ENCODE measurements around the gene AGPAT1. TPM values are rescaled to one million over a fixed set of nuclear protein-coding genes. Genes with fewer than 3 reads are reported as not detected.

The AGPAT1 gene
- polyA plus RNA-seq, 1 experiment: 158 TPM

DNA sequence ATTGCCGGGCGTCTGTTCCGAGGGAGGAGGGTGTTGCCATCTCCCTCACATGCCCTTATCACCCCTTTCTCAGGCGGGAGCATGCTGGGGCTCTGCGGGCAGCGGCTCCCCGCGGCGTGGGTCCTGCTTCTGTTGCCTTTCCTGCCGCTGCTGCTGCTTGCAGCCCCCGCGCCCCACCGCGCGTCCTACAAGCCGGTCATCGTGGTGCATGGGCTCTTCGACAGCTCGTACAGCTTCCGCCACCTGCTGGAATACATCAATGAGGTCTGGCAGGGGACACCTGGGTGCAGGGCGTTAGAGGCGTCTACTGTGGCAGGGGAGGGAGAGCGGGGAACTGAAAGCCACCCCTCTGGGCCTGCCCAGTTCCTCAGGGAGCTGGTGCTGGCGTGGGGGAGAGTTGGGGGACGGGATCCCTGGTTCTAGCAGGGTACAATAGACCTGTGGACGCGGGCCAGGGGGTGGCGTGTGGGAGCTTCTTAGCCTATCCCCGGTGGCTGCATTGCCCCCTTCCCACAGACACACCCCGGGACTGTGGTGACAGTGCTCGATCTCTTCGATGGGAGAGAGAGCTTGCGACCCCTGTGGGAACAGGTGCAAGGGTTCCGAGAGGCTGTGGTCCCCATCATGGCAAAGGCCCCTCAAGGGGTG is 21.2 kb downstream of the AGPAT1 start:
- no peaks in the 10 kb centered on the region for H3K27me3 ChIP-seq (ENCODE audit: control insufficient read depth, insufficient read depth, low read length)
- ChIA-PET POLR2A (interaction anchor here (0.6 kb wide), 1 partner anchor 11 kb away, joined by 3 read pairs; no protein-coding TSS in a partner anchor), CTCF (interaction anchor here (0.7 to 1.2 kb wide), 8 partner anchors 24 to 180 kb away, joined by 3 to 12 read pairs (median 3); partner anchors contain the start of genes ATF6B and FKBPL)
- H3K4me3 ChIP-seq (ENCODE audit: low read depth, low read length): peak overlapping the region; percentile 71
- TF ChIP-seq, protein P1, sequence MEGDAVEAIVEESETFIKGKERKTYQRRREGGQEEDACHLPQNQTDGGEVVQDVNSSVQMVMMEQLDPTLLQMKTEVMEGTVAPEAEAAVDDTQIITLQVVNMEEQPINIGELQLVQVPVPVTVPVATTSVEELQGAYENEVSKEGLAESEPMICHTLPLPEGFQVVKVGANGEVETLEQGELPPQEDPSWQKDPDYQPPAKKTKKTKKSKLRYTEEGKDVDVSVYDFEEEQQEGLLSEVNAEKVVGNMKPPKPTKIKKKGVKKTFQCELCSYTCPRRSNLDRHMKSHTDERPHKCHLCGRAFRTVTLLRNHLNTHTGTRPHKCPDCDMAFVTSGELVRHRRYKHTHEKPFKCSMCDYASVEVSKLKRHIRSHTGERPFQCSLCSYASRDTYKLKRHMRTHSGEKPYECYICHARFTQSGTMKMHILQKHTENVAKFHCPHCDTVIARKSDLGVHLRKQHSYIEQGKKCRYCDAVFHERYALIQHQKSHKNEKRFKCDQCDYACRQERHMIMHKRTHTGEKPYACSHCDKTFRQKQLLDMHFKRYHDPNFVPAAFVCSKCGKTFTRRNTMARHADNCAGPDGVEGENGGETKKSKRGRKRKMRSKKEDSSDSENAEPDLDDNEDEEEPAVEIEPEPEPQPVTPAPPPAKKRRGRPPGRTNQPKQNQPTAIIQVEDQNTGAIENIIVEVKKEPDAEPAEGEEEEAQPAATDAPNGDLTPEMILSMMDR (IDR thresholded peaks at IDR 0.05; ENCODE audit: insufficient read depth, low read depth, low read length): peak; percentile 67
- peaks cover 7% of the 10 kb centered on the region for H3K36me3 ChIP-seq (ENCODE audit: control insufficient read depth, insufficient read depth, low read length)
- no peak for DNase-seq (ENCODE audit: low read depth)

- Histone ChIP-seq H3K36me3 (ENCODE audit: control insufficient read depth, insufficient read depth, low read length) (peaks cover 10% of the 10 kb centered on the region), H3K27me3 (ENCODE audit: control insufficient read depth, insufficient read depth, low read length) (no peaks in the 10 kb centered on the region), H3K4me3 (ENCODE audit: low read depth, low read length) (peak within 1 kb of the TSS; percentile 71)
- ChIA-PET POLR2A (interaction anchor here (0.6 kb wide), 2 partner anchors 12 to 1638 kb away, joined by 3 to 7 read pairs; no protein-coding TSS in a partner anchor), CTCF (interaction anchor here (0.7 to 3.4 kb wide), 6 partner anchors 27 to 179 kb away, joined by 3 to 16 read pairs (median 3); partner anchors contain the start of gene ATF6B)
- TF ChIP-seq, protein P1 (IDR thresholded peaks at IDR 0.05; ENCODE audit: insufficient read depth, low read depth, low read length): peak; percentile 43
- DNase-seq (ENCODE audit: low read depth): peak; percentile 60
Observed at GRCh38 chr6:32153564-32154513, 22.0 kb downstream of the AGPAT1 start, which contains the start of gene PPT2. TSS of gene PPT2 (plus strand) at chr6:32154141. CDS start at chr6:32154595, 454 bp downstream.

- no peak for DNase-seq (ENCODE audit: low read depth)
- Histone ChIP-seq H3K4me3 (ENCODE audit: low read depth, low read length) (peak overlapping the region; percentile 71), H3K27me3 (ENCODE audit: control insufficient read depth, insufficient read depth, low read length) (no peaks in the 10 kb centered on the region), H3K36me3 (ENCODE audit: control insufficient read depth, insufficient read depth, low read length) (peaks cover 10% of the 10 kb centered on the region)
- ChIA-PET POLR2A (interaction anchor here (0.6 kb wide), 1 partner anchor 1637 kb away, joined by 7 read pairs; no protein-coding TSS in a partner anchor), CTCF (interaction anchor here (2.1 to 3.4 kb wide), 2 partner anchors 23 to 35 kb away, joined by 11 to 16 read pairs; partner anchors contain the start of gene FKBPL)
- TF ChIP-seq, protein P1 (IDR thresholded peaks at IDR 0.05; ENCODE audit: insufficient read depth, low read depth, low read length): no peak
Observed at GRCh38 chr6:32152769-32153563, 22.9 kb downstream of the AGPAT1 start.

DNA sequence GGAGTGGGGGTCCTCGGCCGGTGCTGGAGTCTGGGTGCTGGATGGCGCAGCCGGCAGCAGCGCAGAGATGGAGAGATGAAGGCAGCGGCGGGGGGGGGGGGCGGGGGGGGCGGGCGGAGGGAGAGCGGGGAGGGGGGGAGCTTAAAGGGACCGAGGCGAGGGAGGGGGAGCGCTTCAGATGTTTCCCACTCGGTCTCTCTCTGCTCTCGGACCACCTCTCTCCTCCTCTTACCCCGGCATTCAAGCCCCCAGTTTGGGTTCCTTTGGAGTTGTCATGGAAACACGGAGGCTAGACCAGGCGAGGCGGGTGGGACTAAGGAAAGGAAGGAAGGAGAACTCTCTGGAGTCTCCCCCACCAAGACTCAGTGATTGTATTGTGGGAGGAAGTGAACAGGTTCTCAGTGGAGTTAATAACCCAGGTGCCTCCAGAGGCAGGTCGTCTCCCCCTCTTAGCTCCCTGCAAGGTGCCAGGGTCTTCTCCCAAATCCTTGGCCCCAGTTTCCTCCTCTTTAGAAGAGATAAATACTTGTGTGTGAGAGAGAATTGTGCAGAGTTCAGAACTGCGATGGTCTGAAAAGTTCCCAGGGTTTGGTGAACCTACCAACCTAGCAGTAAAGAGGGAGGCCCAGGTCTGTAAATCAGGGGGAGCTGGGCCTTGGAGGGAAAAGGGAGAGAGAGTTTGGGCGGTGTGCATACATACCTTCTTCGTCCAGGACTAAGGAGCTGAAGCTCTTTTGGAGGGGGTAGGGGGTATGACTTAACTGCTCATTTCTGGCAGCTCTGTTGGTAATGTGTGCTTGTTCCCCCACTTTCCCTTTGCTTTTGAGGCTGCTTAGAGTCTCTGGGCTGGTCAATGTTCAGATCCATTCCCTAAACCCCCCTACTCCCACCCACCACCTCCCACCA is 23.8 kb downstream of the AGPAT1 start, which contains the start of gene PRRT1:
Gene PRRT1, minus strand, starts transcription at position 77 of the 906 bp plus-strand sequence. CDS start 112 bp downstream, outside the sequence.
- Histone ChIP-seq H3K27me3 (ENCODE audit: control insufficient read depth, insufficient read depth, low read length) (no peaks in the 10 kb centered on the region), H3K36me3 (ENCODE audit: control insufficient read depth, insufficient read depth, low read length) (peaks cover 8% of the 10 kb centered on the region), H3K4me3 (ENCODE audit: low read depth, low read length) (peak within 1 kb of the TSS; percentile 71)
- TF ChIP-seq, protein P1 (IDR thresholded peaks at IDR 0.05; ENCODE audit: insufficient read depth, low read depth, low read length): no peak
- ChIA-PET CTCF (interaction anchor here (2.1 to 3.4 kb wide), 2 partner anchors 22 to 34 kb away, joined by 11 to 16 read pairs; partner anchors contain the start of gene FKBPL), POLR2A (interaction anchor here (0.6 kb wide), 2 partner anchors 234 to 1969 kb away, joined by 3 to 7 read pairs; no protein-coding TSS in a partner anchor)
- DNase-seq (ENCODE audit: low read depth): no peak

Data from BJ (cell line).